Activated CD4-positive, CD25-positive, alpha-beta regulatory T cell (primary cell): ENCODE results near the gene TNKS1BP1.
"Not testable (repeated sequence)": the region's sequence is repeated elsewhere in the genome, so short reads cannot be mapped to it uniquely, and the experiment has no call there.

Source experiments
- DNase-seq, 4 experiments: peaks; one replicate each; lab custom pipeline; 2025; lab: John Stamatoyannopoulos, UW

Gene TNKS1BP1

DNA sequence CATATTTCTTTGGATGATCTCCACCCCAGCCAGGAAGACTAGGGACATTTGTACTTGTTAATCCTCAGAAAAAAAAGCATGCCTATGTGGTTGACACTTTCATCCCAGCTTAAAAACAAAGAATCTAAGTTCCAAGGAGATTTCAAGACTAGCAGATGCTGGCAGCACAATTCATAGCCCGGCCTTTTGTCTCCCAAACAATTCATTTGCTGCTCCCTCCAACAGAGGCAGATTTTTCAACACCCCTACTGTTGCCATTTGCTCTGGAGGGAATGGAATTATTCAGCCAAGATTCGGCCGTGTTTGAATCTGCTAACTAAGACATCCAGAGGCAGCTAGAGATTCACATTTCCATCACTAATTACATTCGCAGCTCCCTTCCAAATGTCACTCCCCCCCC is 28.7 kb upstream of the TNKS1BP1 start:
- no peak for DNase-seq

DNA sequence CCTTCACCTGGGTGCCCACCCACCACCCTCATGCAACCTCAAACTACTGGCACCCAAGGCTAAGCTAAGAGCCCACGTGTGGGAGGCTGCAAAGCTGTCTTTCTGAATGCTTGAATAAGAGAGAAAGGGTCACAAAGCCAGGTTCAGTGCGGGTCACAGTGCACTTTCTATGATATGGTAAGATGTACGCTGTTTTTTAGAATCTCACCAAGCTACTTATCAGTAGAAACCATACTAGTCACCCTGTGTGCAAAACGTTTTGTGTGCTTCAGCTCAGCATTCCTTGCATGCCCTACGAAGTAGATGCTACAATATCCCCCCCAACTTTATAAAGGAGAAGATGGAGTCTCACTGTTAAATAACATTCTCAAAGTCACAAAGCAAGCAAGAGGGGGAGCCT is 28.3 kb upstream of the TNKS1BP1 start:
- no peak for DNase-seq

DNA sequence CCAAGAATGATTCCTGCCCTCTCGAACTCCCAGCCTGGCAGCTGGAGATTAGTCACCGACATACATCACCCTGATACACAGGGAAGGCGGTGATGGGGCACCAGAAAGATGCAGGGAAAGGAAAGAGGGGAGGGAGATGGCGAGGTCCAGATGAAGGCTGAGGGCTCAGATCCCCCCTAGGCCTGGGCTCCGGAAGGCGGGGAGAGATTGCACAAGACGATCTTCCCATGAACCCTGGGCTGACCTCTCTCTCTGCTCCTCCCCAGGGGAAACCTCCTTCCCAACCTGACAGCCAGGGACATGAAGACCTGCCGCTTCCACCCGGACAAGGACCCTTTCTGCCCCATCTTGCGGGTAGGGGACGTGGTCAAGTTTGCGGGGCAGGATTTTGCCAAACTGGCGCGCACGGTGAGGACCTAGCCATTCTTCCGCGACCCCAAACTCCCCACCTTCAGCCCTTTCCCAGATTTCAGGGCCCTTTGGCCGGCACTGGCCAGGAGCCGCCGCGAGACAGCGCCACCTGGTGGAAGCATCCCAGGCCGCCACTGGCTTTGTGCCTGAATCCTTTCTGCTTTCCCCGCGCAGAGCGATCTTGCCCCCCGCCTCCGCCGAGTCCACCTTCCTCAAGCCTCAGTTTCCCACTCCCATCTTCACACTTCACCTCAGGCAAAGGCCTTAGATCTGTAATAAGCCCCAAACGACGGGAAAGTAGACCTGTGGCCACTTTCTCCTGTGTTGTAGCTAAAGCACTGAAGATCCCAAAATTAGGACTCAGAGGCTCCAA is 24.9 kb upstream of the TNKS1BP1 start:
- peak; percentile 22 to 59 (median 42) for DNase-seq

DNA sequence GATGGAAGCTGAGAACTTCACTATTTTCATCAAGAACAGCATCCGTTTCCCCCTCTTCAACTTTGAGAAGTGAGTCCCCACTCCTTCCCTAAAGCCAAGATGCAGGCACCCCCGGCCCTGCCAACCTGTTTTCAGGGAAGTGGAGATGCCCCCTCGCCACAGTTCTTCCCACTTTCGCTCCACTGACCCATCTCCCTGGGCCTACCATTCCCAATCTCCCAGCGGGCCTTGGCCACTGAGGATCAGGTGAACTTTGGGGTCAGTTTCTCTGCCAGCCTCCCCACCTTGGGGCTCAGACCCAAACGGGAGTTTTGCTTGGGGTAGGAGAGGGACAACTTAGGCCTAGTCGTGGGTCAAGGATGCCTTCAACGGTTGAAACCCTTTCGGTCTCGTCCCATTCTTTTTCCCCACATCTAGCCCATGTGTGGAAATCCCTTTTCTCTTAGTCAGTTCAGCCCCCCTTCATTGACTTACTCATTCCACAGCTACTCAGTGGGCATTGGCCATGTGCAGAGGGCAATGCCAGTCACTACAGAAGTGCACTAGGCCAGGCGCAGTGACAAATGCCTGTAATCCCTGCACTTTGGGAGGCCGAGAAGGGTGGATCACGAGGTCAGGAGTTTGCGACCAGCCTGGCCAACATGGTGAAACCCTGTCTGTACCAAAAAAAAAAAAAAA is 24.0 kb upstream of the TNKS1BP1 start:
- no peak for DNase-seq

DNA sequence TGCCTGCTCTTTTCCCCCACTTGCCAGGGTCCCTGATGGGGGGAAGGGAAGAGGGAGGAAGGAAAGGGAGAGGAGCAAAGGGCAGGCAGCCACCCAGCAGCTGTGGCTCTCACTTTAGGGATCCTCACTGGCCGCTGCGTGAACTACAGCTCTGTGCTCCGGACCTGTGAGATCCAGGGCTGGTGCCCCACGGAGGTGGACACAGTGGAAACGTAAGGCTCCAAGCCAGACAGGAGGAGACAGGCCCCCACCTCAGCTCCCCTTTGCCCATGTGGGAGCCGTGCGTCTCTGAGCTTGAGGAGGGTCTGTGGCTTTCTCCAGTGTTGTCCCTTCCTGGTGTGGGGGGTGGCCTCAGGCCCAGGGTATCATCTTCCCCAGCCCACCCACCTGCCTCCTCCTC is 23.3 kb upstream of the TNKS1BP1 start:
- no peak for DNase-seq

DNA sequence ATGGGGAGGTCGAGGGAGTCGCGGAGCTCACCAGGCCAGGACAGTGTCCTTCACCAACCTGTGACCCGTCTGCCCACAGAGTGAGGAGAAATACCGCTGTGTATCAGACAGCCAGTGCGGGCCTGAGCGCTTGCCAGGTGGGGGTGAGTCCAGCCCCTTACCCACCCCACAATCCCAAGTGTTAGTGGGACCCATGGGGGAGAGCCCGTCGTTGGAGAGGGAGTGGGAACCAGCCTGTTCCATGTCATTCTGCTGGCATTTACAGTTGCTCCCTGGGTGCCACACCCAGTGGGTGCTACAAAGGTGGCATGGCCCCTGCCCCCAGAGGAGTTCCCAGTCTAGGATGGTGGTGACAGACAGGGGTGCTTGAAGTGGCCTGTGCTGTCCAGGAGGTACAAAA is 22.6 kb upstream of the TNKS1BP1 start:
- no peak for DNase-seq

DNA sequence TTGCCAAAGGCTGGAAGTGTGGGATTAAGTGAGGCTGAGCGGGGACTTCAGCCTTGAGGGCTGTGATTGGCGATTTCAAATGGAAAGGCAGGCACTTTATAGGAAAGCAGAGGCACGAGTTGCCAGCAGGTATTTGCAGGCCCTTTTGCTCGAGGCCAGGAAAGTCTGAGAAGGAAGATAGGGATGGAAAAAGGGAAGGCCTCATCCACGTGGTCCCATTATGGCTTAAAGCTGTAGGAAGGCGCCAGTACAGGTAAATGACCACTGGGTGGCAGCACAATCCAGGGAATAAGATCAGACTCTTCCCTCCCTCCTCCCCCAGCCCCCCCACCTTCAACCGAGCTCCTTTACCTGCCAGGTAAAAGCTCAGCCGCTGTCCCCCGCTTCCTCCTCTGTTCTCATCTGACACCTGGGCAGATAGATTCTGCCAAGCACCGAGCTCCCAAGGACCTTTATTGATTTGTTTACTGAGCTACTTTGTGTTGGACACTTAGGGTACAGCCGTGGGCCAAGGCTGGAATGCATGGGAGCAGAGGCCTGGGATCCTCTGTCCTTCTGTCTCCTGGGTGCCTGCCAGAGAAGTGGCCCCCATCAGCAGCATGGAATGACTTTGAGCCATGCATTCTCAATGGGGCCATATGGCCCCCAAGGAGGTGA is 20.9 kb upstream of the TNKS1BP1 start:
- DNase-seq, result peak; percentile 37 to 59 (median 50)

DNA sequence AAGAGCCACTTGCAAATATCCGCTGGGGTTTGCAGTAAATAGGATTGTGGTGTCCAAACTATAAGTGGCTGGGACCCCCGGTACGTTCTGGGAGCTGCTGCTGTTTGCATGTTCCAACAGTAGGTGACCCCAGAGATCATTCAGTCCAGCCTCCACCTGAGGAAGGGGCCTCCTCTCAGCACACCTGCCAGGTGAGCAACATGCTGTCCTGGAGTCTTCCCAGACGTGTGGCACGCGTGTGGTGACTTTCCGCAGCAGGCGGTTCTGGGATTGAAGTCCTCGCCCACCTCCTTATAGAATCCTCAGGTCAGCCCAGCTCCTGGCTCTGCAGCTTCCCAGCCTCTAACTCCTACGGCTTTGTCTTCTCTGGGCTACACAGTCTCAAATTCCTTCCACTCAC is 20.1 kb upstream of the TNKS1BP1 start:
- no peak for DNase-seq

DNA sequence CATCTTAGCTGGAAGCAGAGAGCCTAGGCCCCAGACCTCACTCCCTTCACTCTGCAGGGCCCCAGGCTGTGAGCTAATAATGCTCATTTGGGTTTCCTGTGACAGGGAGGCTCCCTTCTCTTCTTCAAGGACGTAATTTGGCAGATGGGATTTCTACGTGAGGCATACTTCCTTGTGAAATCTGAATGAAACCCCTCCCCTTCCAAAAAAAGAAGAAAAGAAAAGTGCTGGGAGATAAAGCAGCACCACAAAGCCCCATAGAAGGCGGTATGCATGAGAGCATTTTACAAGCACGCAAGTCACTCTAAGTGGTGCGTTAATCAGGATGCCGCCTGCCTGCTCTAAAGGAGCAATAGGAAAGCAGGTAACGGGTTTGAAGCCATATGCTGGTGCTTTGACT is 19.1 kb upstream of the TNKS1BP1 start:
- no peak for DNase-seq

DNA sequence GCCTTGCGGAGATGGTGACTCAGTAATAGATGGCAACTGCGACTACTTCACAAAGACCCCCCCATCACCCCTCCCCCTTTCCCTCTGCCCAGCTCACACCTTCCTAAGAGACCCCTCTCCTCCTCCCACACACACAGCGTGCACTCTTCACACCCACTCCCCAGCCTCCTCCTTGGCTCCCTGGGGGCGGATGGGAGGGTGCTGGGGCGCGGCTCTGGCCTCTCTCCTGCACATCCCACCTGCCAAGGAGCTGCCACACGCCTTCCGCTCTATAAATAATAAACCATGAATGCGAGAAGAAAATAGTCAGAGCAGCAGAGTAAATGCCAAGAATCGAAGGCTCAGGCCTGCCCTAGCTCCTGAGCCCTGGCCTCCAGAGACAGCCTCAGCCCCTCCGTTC is 17.9 kb upstream of the TNKS1BP1 start:
- no peak for DNase-seq

DNA sequence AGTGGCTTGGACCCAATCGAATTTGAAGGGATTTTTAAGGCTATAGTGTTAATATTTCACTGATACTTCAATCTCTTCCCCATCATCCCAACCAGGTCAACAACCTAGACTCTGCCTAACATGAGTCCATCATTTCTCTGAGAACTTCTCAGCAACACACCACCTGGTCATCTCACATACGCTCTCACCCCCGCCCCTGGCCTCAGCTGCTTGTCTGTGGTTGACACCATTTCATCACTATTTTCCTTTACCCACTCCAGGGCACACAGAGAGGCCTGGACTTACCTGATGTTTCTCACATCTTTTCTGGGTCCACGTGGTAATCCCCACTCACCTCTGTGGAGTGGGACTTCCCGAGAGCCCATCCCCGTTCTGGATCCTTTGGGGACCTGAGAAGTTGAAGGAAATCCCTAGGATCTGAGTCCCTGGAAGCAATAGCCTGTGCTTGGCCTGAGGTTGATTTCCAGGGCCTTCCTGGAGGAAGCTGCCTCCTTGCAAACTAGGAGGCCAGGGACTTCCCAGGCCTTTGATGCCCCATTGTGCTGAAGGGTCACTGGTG is 16.6 kb upstream of the TNKS1BP1 start:
- DNase-seq, result no peak

DNA sequence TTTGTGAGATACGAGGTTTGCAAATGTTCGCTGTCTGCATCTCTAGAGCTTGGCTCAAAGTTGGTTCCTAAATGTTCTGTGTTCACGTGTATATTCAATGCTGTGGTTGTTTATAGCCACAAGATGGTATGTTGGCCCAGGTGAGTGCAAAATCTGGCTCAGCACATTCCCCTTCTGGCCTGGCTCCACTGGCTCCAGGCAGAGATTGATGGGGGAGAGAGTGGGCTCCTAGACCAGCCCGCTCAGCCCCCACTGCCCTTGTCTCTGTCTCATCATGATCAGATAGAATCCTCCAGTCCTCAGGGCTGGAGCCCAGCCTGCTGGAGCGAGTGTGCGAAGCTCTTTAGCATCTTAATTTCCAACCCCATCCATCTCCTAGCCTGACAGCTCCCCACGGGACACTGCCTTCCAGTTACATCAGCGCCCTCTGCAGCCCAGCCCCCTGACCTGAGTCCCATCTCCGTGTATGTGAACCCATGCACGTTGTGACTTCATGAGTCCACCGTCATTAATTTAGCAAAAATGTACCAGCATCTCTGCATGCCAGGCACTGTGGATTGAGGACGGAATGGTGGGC is 15.4 kb upstream of the TNKS1BP1 start:
- no peak for DNase-seq

DNA sequence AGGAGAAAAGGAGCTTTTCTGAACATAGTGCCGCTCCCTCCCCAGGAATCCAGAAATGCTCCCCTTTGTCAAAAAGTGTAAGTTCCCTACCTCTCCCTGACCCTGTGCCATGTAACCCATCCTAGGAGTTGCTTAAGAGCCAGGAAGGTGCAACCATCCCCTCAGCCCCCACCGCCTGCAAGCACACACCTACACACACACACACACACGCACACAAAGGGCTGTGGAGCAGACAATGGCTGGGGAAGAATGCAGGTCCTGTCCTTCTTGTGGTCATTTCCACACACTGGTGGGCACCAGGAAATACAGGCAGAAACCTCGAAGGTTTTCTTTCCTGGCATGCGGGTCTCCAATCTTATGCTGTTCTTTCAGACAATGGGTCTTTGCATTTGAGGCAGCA is 14.6 kb upstream of the TNKS1BP1 start:
- no peak for DNase-seq

DNA sequence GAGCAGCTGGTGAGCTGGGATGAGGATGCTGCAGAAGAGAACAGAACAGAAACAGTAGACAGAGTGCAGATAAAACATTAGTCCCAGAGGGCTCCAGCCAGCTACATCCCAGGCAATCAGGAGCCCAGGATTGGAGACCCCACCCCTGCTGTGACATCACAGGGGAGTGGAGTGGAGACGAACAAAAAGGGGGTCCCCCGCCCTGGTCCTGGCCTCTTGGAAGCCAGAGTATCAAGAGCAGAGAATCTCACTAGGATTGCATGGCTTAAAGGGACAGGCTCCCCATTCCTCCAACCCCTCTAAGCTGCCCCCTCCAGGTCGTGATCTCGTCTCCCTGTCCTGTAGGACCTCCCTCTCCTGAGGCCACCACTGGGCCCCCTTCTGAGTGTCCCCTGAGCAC is 13.4 kb upstream of the TNKS1BP1 start, which contains the start of gene P2RX3:
Gene P2RX3 (plus strand): TSS at position 211 of the 400 bp plus-strand sequence. CDS start 199 bp downstream, outside the sequence.
- no peak for DNase-seq

DNA sequence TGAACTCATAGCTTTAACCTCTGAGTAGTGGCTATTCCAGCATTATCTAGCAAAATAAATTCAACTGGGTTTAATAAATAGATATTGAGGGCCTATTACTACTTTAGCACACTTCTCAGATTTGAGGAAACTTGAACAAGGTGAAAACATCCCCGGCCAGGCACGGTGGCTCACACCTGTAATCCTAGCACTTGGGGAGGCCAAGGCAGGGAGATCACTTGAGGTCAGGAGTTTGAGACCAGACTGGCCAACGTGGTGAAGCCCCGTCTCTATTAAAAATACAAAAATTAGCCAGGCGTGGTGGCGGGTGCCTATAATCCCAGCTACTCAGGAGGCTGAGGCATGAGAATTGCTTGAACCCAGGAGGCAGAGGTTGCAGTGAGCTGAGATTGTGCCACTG is 12.1 kb upstream of the TNKS1BP1 start:
- DNase-seq, result not testable (repeated sequence)

DNA sequence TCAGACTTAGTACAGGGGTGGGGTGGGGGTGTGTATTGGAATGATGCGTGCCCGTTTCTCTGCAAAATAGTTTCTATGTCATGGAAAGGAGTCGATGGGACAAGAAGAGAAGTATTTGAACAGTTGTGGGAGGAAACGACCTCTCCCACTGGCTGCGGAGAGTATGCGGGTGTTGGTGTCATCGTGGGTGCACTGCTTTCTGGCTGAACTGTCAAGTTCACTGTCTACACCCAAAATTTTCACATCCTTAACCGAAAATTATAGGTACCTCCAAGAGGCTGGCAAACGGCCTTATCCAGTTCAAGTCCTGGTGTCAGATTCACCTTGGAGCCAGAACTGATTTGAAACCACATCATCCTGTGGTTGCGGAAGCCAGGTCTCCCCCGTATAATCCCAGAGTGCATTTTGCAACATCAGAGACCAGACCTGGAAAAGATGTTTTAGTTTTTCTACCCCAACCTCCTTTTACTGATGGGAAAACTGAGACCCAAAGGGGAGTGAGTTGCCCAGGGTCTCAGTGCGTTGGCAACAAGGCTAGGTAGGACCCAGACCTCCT is 11.4 kb upstream of the TNKS1BP1 start:
- no peak for DNase-seq

DNA sequence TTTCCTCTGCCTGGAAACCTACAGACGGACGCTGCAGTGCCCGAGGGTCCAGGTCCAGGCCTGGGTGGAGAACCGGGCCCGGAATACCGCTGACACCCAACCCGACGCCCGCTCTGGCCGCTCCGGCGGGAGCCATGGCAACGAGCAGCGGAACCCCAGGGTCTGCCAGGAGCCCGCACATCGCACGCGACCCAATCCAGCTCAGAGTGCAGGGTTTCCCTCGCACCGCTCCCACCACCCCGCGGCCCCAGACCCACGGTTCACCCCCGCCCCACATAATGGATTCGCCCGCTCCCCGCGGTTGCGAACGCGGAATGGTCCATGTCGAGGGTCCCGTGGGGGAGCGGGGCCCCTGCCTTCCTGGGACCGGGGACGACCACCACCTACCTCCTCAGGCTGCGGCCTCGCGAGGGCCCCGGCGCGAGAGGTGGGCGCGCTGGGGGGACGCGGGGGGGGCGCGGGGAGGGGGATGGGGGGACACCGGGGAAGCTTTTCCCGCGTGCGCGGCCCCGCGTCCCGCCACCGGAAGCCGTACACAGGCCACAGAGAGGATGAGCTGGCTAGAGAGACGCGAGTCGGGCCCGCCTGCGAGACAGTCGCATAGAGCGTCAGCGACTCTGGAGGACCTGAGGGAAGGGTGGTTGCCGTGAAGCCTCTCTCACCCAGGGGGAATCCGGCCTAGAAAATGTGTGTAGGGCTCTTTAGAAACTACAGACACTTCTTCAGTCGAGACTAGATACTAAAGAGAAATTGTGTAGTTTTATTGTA is 10.8 kb upstream of the TNKS1BP1 start, which contains the start of gene SSRP1:
Gene SSRP1 (minus strand): TSS at position 550 of the 768 bp plus-strand sequence. CDS start 771 bp downstream, outside the sequence.
- DNase-seq, result peak; percentile 61 to 80 (median 74)

DNA sequence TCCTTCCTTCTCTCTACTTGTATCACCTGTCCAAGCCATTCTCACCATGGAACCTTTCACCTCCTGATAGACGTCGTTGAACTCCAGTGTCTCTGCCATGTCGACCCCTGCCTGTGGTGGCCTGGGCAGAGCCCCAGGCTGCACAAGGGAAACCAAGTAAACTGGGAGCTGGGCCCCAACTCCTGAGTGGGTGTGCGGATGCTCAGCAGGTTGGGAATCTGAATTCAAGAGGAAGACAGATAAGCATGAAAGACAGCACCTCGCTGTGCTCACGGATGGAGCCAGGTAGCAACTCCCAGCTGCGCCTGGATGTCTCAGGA is 10.2 kb upstream of the TNKS1BP1 start:
- DNase-seq, result no peak

DNA sequence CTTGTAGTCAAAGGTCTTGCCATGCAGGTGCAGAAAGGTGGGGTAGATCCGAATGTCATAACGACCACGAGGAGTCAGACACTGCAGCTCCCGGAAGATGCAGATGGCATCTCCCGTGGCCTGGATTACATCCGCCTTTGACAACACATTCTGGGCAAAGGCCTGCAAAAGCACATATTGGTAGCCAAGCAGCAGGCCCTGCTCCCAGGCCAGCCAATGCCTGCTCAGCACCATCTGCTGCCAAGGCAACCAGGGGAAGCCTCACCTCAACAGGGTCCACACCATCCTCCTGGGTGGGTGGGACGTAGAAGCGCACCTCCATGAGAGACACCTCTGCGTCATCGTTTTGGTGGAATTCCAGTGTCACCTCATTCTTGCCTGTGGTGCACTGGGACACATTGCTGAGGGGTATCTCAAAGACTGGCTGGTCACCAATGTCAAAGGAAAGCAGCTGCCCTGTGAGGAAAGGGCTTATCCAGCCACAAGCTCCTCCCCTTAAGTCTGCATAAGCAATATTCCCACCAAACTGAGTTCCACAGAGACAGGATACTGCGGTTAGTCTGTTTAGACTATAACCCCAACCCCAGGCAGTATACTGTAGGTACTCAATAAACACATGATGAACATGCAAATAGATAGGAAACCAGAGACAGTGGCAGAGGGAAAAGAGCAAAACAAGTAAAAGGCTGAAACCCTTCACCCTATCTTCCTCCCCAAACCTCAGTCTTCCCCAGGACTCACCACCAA is 8.1 kb upstream of the TNKS1BP1 start:
- DNase-seq, result no peak

DNA sequence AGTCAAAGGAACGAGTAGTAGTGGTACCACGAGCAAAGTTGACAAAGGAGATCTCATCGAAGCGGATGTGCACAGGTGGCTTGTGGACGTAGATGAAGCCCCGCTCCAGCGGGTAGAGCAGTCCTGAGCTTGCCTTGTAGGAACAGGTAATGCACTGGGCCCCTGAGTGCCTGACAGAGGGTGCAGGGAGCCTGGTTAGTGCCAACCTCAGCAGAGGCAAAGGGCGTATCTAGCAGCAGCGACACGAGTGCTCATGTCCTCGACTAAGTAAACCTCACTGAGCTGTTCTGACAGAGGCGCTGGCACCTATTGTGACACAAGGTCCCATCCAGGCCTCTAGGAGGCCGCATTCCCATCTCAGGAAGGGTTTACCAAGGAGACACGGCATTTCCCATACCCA is 7.0 kb upstream of the TNKS1BP1 start:
- no peak for DNase-seq

DNA sequence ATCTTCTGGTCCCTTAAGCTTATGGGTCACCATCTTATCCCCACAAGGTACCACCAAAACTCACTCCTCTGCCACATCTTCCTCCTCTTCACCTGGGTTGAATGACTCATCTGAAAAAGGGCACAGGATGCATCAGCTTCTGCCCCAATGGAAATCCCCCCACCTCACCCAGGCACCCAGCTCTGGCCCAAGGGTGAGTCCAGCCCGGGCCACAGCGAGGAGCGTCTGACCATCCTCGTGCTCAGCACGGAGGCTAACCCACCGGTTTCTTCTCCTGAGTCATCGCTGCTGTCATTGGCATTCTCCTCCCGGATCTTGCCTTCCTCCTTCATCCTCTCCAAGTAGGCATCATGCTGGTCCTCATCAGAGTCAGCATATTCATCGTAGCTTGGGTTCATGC is 5.3 kb upstream of the TNKS1BP1 start:
- DNase-seq, result no peak
